T-helper 9 cell (primary cell): ENCODE data around the gene GUCA2A.

Experiments
- DNase-seq: peaks from one replicate; pipeline ENCODE4 v3.0.0-alpha.2; 2020

The GUCA2A gene

GRCh38 chr1:42176902-42177519 is 12.5 kb upstream of the GUCA2A start:
- no peak for DNase-seq

DNA sequence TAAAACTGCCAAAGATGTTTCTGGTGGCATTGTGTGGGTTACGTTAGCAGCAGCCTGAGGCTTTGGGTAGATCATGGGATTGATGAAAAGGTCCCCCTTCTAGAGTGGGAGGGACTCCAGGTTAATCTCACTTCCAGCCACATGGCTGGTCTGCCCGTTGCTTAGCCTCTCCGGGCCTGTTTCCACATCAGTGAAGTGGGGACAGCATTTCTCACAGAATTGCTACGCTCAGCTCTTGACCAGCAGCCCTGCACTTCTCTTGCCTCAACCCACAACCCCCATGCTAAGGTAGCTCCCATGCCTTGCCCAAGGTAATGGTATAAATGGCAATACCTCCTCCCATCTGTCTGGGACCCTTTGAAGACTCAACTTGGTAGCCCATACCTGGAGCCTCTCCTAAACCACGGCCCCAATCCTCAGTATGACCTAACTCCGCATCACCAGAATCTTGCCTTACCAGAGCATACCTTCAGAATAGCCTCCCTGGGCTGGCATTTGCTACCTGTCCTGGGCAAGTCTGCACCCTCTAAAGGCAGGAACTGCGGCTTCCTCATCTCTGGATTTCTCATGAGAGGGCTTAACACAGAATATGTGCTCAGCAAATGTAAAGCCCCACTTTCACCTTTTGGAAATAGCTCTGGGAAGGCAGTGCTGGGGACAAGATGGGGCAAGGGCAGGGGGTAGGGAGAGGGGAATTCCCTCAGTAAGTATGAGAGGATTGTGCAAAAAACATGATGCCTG is 10.9 kb upstream of the GUCA2A start:
- no peak for DNase-seq

GRCh38 chr1:42173961-42174735 is 9.6 kb upstream of the GUCA2A start:
- DNase-seq: no peak

- DNase-seq: peak; percentile 63
Observed at GRCh38 chr1:42173155-42173933, 8.8 kb upstream of the GUCA2A start.

DNA sequence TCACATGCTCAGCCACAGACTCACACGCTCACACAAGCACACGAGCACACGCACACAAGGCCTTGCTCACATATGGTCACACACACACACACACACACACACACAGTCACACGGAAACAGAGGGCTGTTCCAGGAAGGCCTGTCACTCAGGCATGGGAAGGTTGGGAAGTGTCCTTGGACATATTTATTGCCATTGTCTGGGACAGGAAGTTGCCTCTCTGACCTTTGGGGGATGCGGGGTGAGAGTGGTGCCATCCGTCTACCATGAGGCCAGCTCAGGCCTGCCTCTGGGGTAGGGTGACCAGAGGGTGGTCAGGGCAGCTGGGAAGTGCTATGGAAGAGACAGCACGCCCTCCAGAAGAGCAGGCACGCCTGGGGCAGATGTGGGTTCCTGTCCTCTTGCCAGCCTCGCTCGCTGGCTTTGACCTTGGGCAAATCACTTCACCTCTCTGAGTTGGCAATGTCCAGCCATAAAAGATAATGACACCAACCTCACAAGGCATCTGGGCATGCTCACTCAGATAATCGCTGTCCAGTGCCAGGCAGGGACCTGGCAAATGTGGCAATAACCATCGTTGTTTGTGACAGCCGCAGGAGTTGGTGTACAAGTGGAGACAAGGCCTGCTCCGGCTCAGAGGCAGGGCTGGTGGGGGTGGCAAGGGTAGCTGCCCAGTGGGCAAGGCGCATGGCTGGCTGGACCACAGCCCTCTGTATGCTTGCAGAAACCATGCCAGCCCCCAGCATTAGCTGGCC is 8.0 kb upstream of the GUCA2A start:
- DNase-seq: no peak

DNA sequence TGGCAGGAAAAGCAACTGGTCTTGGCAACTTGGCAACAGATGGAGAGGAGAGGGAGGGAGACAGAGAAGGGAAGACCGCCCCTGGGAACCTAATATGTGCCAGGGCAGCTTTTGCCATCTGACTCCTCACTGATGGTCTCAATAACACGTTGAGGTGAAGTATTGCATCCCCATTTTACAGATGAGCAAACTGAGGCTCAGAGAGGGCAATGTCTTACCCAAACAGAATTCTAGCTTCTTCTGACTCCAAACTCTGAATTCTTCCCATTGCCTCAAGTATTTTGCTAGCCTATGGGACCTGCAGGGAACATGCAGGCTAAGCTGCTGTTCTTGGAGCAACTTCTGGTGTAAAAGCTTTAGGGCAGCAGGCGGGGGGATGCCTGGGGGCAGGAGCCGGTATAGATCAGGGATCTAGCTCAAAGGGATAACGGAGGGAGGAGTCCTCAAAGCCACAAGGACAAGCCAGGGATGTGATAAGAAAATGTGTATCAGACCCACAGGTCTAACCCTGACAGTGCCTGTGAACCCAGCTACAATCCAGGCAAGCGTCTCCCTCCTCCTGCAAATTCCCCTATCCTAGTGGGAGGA is 7.2 kb upstream of the GUCA2A start:
- no peak for DNase-seq

- DNase-seq: no peak
Observed at GRCh38 chr1:42170779-42171621, 6.5 kb upstream of the GUCA2A start.

DNA sequence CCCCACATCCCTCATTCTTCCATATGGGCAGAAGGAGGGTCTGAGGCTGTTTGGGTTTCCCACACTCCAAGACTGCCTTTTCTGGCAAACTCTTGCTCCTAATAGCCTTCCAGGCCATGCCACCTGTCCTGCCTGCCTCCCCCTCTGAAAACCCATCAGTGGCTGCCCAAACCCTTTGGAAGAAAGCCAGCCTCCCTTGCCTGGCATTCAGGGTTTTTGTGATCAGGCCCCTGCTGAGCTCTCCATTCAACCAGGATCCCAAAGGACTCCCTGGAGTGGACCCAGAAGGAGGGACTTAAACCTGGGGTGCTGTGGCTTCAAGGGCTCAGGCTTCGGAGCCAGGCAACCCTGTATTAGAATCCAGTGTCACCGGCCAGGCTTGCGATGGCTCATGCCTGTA is 4.2 kb upstream of the GUCA2A start:
- DNase-seq: no peak

GRCh38 chr1:42168391-42168670 is 3.8 kb upstream of the GUCA2A start:
- no peak for DNase-seq

- DNase-seq: no peak
Observed at GRCh38 chr1:42167611-42168390, 3.3 kb upstream of the GUCA2A start.

DNA sequence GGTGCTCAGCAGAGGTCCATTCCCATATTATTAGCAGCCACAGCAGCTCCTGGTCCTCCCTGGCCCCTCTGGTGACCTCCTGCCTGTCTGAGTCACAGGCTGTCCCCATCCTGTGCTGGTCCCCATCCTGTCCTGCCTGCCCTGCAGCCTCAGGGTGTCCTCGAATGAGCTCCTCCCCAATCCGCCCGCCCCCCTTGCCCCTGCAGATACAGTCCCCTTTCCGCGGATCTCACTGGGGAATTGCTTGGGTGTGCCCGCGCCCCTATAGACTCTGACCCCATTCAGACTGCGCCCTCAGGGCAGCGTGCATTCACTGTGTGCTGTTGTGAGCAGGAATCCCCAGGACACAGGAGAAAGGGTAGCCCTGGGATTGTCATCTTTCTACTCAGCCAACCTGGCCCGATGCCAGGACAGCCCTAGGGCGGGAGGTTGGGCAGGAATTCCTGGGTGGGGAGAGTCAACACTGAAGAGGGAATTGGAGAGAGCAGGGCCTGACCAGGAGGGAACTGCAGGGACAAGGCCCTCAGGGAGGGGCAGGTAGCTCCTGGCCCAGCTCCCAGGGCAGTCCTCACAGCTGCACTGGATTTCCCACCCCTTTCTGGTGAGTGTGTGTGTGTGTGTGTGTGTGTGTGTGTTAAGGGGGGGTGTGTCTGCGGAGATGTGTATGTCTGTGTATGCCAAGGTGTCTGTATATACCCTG is 1.1 kb upstream of the GUCA2A start:
- no peak for DNase-seq

DNA sequence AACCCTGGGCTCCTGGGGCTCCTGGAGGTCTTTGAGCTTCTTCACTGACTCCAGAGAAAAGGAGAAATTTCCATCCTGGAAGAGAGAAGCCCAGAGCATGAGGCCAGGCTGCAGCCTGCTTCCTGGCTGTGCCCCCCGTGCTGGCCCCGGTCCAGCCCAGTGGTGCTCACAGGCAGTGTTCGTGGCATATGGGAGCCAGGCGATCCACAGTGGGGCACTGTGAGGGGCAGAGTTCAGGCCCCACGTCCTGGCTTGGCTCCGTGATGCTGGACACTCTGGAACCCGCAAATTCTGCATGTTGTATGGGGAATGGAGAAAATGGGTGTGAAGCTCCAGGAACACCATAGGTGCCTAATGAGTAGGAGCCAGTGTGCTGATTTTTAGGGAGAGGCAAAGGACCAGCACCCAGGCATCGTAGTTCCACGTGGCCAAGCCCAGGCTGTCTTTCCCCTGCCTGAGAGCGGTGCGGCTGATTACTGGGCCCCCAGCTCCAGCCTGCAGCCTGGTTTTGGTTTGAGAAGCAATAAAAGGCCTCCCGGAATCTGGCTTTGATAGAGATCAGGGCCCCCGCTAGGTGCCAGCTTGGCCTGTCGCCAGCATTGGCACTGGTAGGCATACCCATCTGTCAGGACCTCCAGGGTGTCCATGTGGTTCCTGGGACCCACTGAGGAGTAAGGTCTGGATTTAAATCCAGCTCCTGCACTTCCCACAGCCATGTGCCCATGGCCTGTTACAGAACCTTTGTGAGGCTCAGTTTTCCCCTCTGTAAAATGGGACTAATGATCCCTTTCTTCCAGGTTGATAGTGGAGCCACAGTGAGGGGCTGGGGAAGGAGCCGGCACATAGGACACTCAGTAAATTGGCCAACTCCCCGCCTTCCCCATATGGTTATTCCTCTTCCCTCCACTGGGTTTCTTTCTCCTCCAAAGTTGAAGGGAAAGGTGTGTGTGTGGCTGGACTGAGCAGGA is 725 bp downstream of the GUCA2A start:
- no peak for DNase-seq

GRCh38 chr1:42163114-42163513 is 1.4 kb downstream of the GUCA2A start:
- DNase-seq: no peak

GRCh38 chr1:42162181-42162580 is 2.4 kb downstream of the GUCA2A start:
- no peak for DNase-seq

DNA sequence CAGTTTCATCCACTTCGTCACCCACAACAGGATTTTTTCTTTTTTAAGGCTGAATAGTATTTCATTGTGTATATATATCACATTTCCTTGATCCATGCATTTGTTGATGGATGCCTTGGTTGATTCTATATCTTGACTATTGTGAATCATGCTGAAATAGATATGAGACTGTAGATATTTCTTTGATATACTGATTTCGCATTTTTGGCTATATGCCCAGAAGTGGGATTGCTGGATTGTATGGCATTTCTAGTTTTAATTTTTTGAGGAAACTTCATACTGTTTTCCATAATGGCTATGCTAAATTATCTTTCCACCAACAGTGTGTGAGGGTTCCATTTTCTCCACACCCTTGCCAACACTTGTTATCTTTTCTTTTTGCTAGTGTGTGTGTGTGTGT is 6.4 kb downstream of the GUCA2A start:
- no peak for DNase-seq

GRCh38 chr1:42157667-42158066 is 6.9 kb downstream of the GUCA2A start:
- DNase-seq: no peak

DNA sequence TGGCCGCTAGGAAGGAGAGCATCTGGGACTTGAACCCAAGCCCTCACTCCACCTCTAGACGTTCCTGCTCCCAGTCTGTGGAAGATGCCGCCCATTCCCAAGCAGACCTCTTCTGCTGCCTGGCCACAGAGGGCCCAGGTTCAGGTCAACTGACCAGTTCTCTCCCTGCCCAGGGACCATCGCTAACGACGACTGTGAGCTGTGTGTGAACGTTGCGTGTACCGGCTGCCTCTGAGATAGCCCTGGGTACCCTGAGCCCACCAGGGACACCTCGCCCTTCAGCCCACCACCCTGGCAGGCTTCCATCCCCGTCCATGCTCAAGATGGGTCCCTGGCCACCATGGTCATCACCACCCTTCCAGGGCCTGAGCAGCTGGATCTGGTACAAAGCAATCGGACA is 9.2 kb downstream of the GUCA2A start:
- no peak for DNase-seq

GRCh38 chr1:42154685-42155084 is 9.9 kb downstream of the GUCA2A start:
- DNase-seq: no peak

GRCh38 chr1:42153624-42154023 is 10.9 kb downstream of the GUCA2A start:
- no peak for DNase-seq
